Thyroid gland (tissue), 4 donors: Measurements from ENCODE around the gene HOXA2. TPM values are rescaled to one million over a fixed set of nuclear protein-coding genes. Genes with fewer than 3 reads are reported as not detected.

ENCODE experiments used
- DNase-seq, 2 donors: peaks; one replicate each; pipeline ENCODE4 v3.0.0-alpha.2; 2019
- H3K27ac ChIP-seq, 3 donors: fragments of 200-600 bp; sonication (generic); 1 replicate in 2 of 3; 2 replicates in 1 of 3; pipeline ENCODE4 v1.5.1; 2016 to 2019; ENCODE audit warnings: mild to moderate bottlenecking in 1 of 3, moderate library complexity in 1 of 3
- H3K27me3 ChIP-seq: fragments of 200-600 bp; sonication (generic); one replicate; pipeline ENCODE4 v1.5.1; 2019
- H3K36me3 ChIP-seq, 2 donors: fragments of 200-600 bp; sonication (generic); one replicate each; pipeline ENCODE4 v1.5.1; 2016 to 2019
- H3K4me1 ChIP-seq, 2 donors: fragments of 200-600 bp; sonication (generic); one replicate each; pipeline ENCODE4 v1.5.1; 2017 to 2019
- H3K4me3 ChIP-seq, 3 donors: fragments of 200-600 bp; sonication (generic); replicated peaks in 1 of 3; 1 replicate in 2 of 3; 2 replicates in 1 of 3; pipeline ENCODE4 v1.5.1; 2016; ENCODE audit warnings: mild to moderate bottlenecking in 1 of 3
- H3K9me3 ChIP-seq: fragments of 200-600 bp; sonication (generic); one replicate; pipeline ENCODE4 v1.5.1; 2017
- CTCF ChIP-seq, 6 experiments: fragments of 200-600 bp in 3 of 6; fragments of 450-650 bp in 3 of 6; sonication (generic) in 3 of 6; IDR thresholded peaks; one replicate each; pipeline ENCODE4 v1.5.1; 2016 to 2019; ENCODE audit warnings: antibody characterized with exemption in 6 of 6, mild to moderate bottlenecking in 2 of 6, inconsistent platforms in 1 of 6, moderate library complexity in 1 of 6
- POLR2A ChIP-seq, 2 donors: fragments of 450-650 bp; IDR thresholded peaks; one replicate each; pipeline ENCODE4 v1.6.1; 2017; ENCODE audit warnings: antibody characterized with exemption in 2 of 2, mild to moderate bottlenecking in 2 of 2, moderate library complexity in 1 of 2
- WGBS, 2 donors: methylation state at CpG; one replicate each; pipeline ENCODE4 v1.1.5; 2017; 5-methylcytosine and 5-hydroxymethylcytosine counted together
- intact Hi-C: fragments of 100-400 bp; cut with DNase I; formaldehyde crosslinking; loops from one replicate; pipeline ENCODE4 v1.15.1; 2023
- total RNA-seq, 4 donors: library from RNA; depleted of rRNA; stranded (reverse); fragments of >200 nt; gene quantifications; one replicate each; pipeline ENCODE4 v1.2.3, GENCODE V29; 2016

The HOXA2 gene
- 1 to 10 TPM in 2 of 4 donors, under 1 TPM in 2; 0.73 to 2.7 (median 1.7) TPM for total RNA-seq

GRCh38 chr7:27102581-27103442 is at the start of gene HOXA2:
Gene HOXA2, minus strand, starts transcription at chr7:27102683. Its CDS starts 183 bp downstream, at chr7:27102500.
- peak within 1 kb of the TSS; percentile 53 to 83 (median 54) for H3K27ac ChIP-seq
- DNase-seq = no peak
- H3K4me3 ChIP-seq = peak within 1 kb of the TSS in 1 of 3 donors; percentile 18
- no peak for TF ChIP-seq CTCF (IDR thresholded peaks at IDR 0.05)
- TF ChIP-seq POLR2A (IDR thresholded peaks at IDR 0.05) = peak in 1 of 2 donors; percentile 37
- H3K36me3 ChIP-seq = no peaks in the 10 kb centered on the region
- no peaks in the 10 kb centered on the region for H3K4me1 ChIP-seq
- intact Hi-C loops = no loop called here
- H3K27me3 ChIP-seq = peaks cover 48% of the 10 kb centered on the region
- WGBS, 2 donors = 10% methylated on average over 27 to 29 of the region's 29 CpGs
- H3K9me3 ChIP-seq = no peaks in the 10 kb centered on the region

- peaks cover 93% of the 10 kb centered on the region for H3K27me3 ChIP-seq
- DNase-seq = no peak
Measured at GRCh38 chr7:27151341-27151930, 49.0 kb upstream of the HOXA2 start.

GRCh38 chr7:27150568-27151340 is 48.3 kb upstream of the HOXA2 start:
- Histone ChIP-seq H3K4me1 (peaks cover 21 to 32% of the 10 kb centered on the region in 2 donors), H3K36me3 (no peaks in the 10 kb centered on the region), H3K4me3 (peak overlapping the region in 1 of 3 donors; percentile 23), H3K27me3 (peaks cover 91% of the 10 kb centered on the region), H3K27ac (no peak overlapping the region), H3K9me3 (no peaks in the 10 kb centered on the region)
- TF ChIP-seq POLR2A (IDR thresholded peaks at IDR 0.05) (peak in 1 of 2 donors; percentile 13), CTCF (IDR thresholded peaks at IDR 0.05) (peak; percentile 40 to 90 (median 64))
- intact Hi-C loops = loop anchor here (5.0 kb wide), 1 partner anchor 283 kb away; no protein-coding TSS in a partner anchor
- peak; percentile 63 to 64 for DNase-seq
- 1 to 3% methylated on average over 33 to 37 of the region's 58 CpGs for WGBS, 2 donors

More at GRCh38 chr7:27151341-27151930, 49.0 kb upstream of the HOXA2 start:
- Histone ChIP-seq H3K4me1 (peaks cover 21 to 39% of the 10 kb centered on the region in 2 donors), H3K27ac (no peak overlapping the region), H3K9me3 (no peaks in the 10 kb centered on the region), H3K4me3 (no peak overlapping the region), H3K36me3 (no peaks in the 10 kb centered on the region)
- intact Hi-C loops = loop anchor here (5.0 kb wide), 1 partner anchor 284 kb away; no protein-coding TSS in a partner anchor
- TF ChIP-seq CTCF (IDR thresholded peaks at IDR 0.05) = no peak
- no peak for TF ChIP-seq POLR2A (IDR thresholded peaks at IDR 0.05)
- 5 to 12% methylated on average over 17 to 27 of the region's 27 CpGs for WGBS, 2 donors

- no peak for DNase-seq
- intact Hi-C loops = loop anchor here (5.0 kb wide), 1 partner anchor 283 kb away; no protein-coding TSS in a partner anchor
- no peaks in the 10 kb centered on the region for H3K9me3 ChIP-seq
- TF ChIP-seq CTCF (IDR thresholded peaks at IDR 0.05) = no peak
- TF ChIP-seq POLR2A (IDR thresholded peaks at IDR 0.05) = no peak
- H3K4me1 ChIP-seq = peaks cover 18 to 27% of the 10 kb centered on the region in 2 donors
- H3K36me3 ChIP-seq = no peaks in the 10 kb centered on the region
- no peak overlapping the region for H3K27ac ChIP-seq
- WGBS, 2 donors = 33 to 36% methylated on average over 11 to 13 of the region's 13 CpGs
- H3K27me3 ChIP-seq = peaks cover 91% of the 10 kb centered on the region
- H3K4me3 ChIP-seq = peak overlapping the region in 1 of 3 donors; percentile 23
Measured at GRCh38 chr7:27149842-27150567, 47.5 kb upstream of the HOXA2 start.
